Measurements from ENCODE around the gene CARD19. TPM values are rescaled to one million over a fixed set of nuclear protein-coding genes. Genes with fewer than 3 reads are reported as not detected.

CARD19 gene
- total RNA-seq, 3 donors from 2014 or later: 59.0 to 79.3 (median 62.1) TPM

DNA sequence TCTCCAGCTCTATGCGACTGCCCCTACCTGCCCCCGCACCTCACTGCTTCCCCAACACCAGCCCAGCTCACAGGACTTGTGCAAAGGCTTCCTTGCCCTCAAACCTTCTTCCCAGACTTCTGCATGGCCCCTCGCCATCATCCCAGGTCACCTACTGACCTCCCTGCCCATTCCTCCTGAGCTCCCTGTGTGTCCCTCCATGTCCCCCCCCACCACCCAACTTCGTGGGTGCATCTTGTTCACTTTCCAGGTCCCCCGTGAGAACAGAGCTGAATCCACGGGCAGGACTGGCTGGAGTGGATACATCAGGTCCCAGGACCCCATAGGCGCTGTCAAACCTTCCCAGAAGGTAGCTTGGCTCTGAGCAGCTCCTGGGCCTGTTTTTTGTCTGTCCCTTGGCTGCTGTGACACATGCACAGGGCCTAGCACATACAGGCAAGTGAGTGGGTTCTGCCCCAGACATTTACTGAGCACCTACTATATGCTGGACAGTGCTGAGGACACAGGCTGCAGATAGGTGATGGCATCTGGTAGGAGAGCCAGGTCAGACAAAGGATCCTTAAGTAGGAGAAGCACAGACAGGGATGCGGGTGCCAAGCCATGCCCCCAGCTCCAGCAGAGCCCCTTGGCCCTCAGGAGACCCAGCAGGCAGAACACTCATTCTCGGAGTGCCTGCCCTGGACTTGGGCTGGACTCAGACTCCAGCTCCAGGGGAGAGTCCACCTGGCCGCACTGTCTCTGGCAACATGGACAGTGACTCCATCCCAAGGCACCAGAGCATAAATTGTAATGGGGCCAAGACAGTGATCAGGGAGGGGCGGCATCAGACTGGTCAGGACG is 23.1 kb downstream of the CARD19 start:
- H3K4me1 ChIP-seq: peaks cover 5 to 8% of the 10 kb centered on the region in 2 donors
- H3K27ac ChIP-seq: peak overlapping the region; percentile 69 to 83
- peak in 1 of 2 donors; percentile 49 for DNase-seq (ENCODE audit: low spot score in 2 of 2)
- H3K36me3 ChIP-seq: no peaks in the 10 kb centered on the region
- intact Hi-C loops (cut with DNase I; ENCODE audit: low total_unique reads): no loop called here
- TF ChIP-seq POLR2AphosphoS5 (IDR thresholded peaks at IDR 0.05): no peak
- no peaks in the 10 kb centered on the region for H3K9me3 ChIP-seq
- H3K27me3 ChIP-seq: no peaks in the 10 kb centered on the region
- H3K4me3 ChIP-seq: no peak overlapping the region

- Histone ChIP-seq H3K4me1 (peaks cover 5 to 8% of the 10 kb centered on the region in 2 donors), H3K27ac (peak overlapping the region; percentile 69 to 83), H3K9me3 (no peaks in the 10 kb centered on the region), H3K4me3 (no peak overlapping the region), H3K36me3 (no peaks in the 10 kb centered on the region), H3K27me3 (no peaks in the 10 kb centered on the region)
- TF ChIP-seq POLR2A (IDR thresholded peaks at IDR 0.05) (no peak), CTCF (IDR thresholded peaks at IDR 0.05) (no peak), POLR2AphosphoS5 (IDR thresholded peaks at IDR 0.05) (no peak)
- intact Hi-C loops (cut with DNase I; ENCODE audit: low total_unique reads): no loop called here
- no peak for DNase-seq (ENCODE audit: low spot score in 2 of 2)
Measured at GRCh38 chr9:93119703-93119952, 23.6 kb downstream of the CARD19 start.

DNA sequence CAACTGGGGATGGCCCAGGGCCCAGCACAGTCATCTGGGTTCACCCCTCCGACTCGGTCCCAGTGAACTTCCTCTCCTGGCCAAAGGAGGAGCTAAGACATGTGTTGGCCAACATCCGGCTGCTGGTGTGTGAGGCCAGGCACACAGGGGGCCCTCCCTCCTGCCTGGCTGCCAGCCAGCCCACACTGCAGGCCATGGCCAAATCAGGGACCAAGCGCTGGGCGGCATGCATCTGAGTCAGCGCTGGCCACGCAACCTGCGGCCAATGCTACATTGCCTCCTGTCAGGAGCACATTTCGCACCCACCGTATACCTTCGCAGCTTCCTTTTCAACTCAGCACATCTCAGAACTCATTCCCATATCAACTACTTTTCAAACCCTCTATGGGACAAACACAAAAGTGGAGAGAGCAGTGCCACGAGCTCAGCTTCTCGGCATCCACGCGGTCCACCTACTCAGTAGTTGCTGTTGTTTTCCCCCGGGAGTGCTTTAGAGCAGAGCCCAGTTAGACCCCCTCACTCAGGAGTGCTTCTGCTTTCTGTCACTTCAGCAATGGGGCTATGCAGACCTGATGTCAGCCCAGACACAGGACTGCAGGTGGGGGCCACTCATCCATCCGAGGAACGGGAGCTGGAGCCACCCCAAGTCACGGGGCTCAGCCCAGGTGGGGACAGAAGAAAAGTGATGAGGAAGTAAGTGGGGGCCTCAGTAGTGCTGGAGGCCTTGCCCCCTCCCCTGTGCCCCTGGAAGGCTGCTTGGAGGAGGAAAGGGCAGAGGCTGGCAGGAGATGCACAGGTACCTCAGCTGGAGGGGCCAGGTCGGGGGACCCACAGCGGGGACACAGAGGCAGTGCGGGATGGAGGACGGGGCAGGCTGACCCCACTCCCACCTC is 24.2 kb downstream of the CARD19 start:
- TF ChIP-seq POLR2A (IDR thresholded peaks at IDR 0.05) (no peak), POLR2AphosphoS5 (IDR thresholded peaks at IDR 0.05) (peak; percentile 75 to 87 (median 78)), CTCF (IDR thresholded peaks at IDR 0.05) (peak; percentile 60 to 63 (median 60))
- Histone ChIP-seq H3K4me1 (peaks cover 5 to 8% of the 10 kb centered on the region in 2 donors), H3K4me3 (no peak overlapping the region), H3K27me3 (no peaks in the 10 kb centered on the region), H3K36me3 (no peaks in the 10 kb centered on the region), H3K9me3 (no peaks in the 10 kb centered on the region), H3K27ac (peak overlapping the region; percentile 69 to 83)
- intact Hi-C loops (cut with DNase I; ENCODE audit: low total_unique reads): no loop called here
- DNase-seq (ENCODE audit: low spot score in 2 of 2): peak; percentile 90 to 94

GRCh38 chr9:93120846-93121315 is 24.9 kb downstream of the CARD19 start:
- Histone ChIP-seq H3K4me3 (no peak overlapping the region), H3K27me3 (no peaks in the 10 kb centered on the region), H3K9me3 (no peaks in the 10 kb centered on the region), H3K36me3 (no peaks in the 10 kb centered on the region), H3K4me1 (peaks cover 5 to 8% of the 10 kb centered on the region in 2 donors), H3K27ac (peak overlapping the region; percentile 69 to 83)
- DNase-seq (ENCODE audit: low spot score in 2 of 2): no peak
- no peak for TF ChIP-seq CTCF (IDR thresholded peaks at IDR 0.05)
- TF ChIP-seq POLR2AphosphoS5 (IDR thresholded peaks at IDR 0.05): no peak
- no peak for TF ChIP-seq POLR2A (IDR thresholded peaks at IDR 0.05)
- intact Hi-C loops (cut with DNase I; ENCODE audit: low total_unique reads): no loop called here

DNA sequence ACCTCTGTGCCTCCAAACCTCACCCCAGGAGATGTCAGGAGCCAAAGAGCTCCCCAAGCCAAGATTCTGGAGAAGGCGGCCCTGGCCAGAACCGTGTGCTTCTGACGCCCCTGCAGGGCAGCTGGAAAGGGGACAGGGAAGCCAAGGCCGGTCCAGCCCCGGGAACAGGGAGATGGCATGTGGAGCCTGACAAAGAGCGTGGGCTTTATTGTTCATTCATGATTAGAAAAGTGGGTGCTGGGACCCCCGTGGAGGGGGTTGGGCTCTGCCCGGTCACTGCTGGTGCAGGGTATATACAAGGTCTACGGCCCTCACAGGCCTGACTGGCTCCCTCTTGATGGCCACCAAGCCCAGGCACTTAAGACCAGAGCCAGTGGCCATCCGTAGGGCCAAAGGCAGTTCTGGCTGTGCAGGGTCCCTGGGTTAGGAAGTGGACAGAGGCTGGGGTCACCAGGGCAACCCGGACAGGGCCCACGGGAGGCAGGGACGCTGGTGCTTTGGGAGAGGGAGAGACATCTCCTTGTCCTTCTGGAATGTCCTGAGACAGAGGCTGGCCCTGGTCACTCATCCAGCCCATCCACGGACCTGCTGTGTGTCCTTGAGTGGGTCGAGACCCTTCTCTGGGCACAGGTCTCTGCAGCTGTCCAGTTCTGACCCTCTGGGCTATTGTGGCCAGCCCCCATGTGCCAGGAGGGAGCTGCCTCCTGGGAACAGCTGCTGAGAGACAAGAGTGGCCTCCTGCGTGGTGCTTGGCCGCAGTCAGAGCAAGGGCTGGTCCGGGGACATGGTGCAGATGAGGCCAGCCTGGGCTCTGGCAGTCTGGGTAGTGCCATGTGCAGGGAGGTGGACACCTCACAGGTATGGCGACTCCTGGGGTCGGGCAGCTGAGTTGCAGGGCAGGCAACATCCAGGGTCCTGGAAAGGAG is 25.6 kb downstream of the CARD19 start:
- Histone ChIP-seq H3K36me3 (no peaks in the 10 kb centered on the region), H3K27ac (peak overlapping the region; percentile 69 to 83), H3K4me1 (peaks cover under 1 to 8% of the 10 kb centered on the region in 2 donors), H3K4me3 (no peak overlapping the region), H3K9me3 (no peaks in the 10 kb centered on the region), H3K27me3 (no peaks in the 10 kb centered on the region)
- TF ChIP-seq POLR2AphosphoS5 (IDR thresholded peaks at IDR 0.05): no peak
- no peak for TF ChIP-seq POLR2A (IDR thresholded peaks at IDR 0.05)
- no peak for TF ChIP-seq CTCF (IDR thresholded peaks at IDR 0.05)
- intact Hi-C loops (cut with DNase I; ENCODE audit: low total_unique reads): no loop called here
- DNase-seq (ENCODE audit: low spot score in 2 of 2): peak in 1 of 2 donors; percentile 45

All from breast epithelium (tissue), 4 donors.